Measurements from ENCODE around the gene RXRA. TPM values are rescaled to one million over a fixed set of nuclear protein-coding genes. Genes with fewer than 3 reads are reported as not detected.

The RXRA gene
- total and polyA plus RNA-seq, 2 donors (not counting 3 experiments of a cell fraction or from before 2014, with no cell fraction given): 15.4 to 37.4 TPM

GRCh38 chr9:134445000-134445399, 118.7 kb downstream of the RXRA start:
- H3K4me2 ChIP-seq (ENCODE audit: insufficient read depth, low read length): no peak overlapping the region
- dilution Hi-C loops (cut with MboI; ENCODE audit: extremely low pct_ligation_motif_present, low sequenced_read_pairs) (no loop called here), intact Hi-C loops (cut with micrococcal nuclease) (loop anchor here (5.0 to 10.0 kb wide), 2 partner anchors 380 to 1647 kb away; partner anchors contain the start of gene BRD3)
- peaks cover 6% of the 10 kb centered on the region for H3K4me1 ChIP-seq (ENCODE audit: control insufficient read depth, extremely low read depth, insufficient read depth, low read length)
- no peaks in the 10 kb centered on the region for H3K36me3 ChIP-seq (ENCODE audit: control insufficient read depth in 2 of 2, extremely low read depth in 1 of 2, insufficient read depth in 2 of 2, low read length in 2 of 2)
- POLR2A ChIA-PET: no interaction called here
- no peak for DNase-seq (ENCODE audit: low read depth, low spot score)
- no peak overlapping the region for H3K9ac ChIP-seq (replicated peaks; ENCODE audit: extremely low read depth, insufficient read depth, low read length)
- H3K27ac ChIP-seq (ENCODE audit: insufficient read depth, low read depth, low read length): no peak overlapping the region
- no peak overlapping the region for H3K4me3 ChIP-seq (replicated peaks in 1 of 3; ENCODE audit: insufficient read depth in 1 of 3, low read depth in 1 of 3, low read length in 3 of 3)
- no peaks in the 10 kb centered on the region for H3K79me2 ChIP-seq (ENCODE audit: control insufficient read depth, insufficient read depth, low read length)
- H3K27me3 ChIP-seq (ENCODE audit: control insufficient read depth in 2 of 2, insufficient read depth in 2 of 2, low read length in 2 of 2): peaks cover 0 to 4% of the 10 kb centered on the region in 2 experiments
- CTCF ChIA-PET: interaction anchor here (0.7 to 2.0 kb wide), 3 partner anchors 123 to 281 kb away, joined by 3 to 28 read pairs (median 4); partner anchors contain the start of gene RNU6ATAC
- no peak for FAIRE-seq
- no peaks in the 10 kb centered on the region for H4K20me1 ChIP-seq (replicated peaks; ENCODE audit: control insufficient read depth, extremely low read depth, insufficient read depth, low read length)
- no TSS peak for BruUV-seq (replicated peaks)
- no peaks in the 10 kb centered on the region for H3K9me1 ChIP-seq (replicated peaks; ENCODE audit: control insufficient read depth, extremely low read depth, insufficient read depth, low read length)
- H3K9me3 ChIP-seq (replicated peaks; ENCODE audit: control insufficient read depth, insufficient read depth, low read length): peaks cover 2% of the 10 kb centered on the region
- TF ChIP-seq POLR2A (IDR thresholded peaks at IDR 0.05; ENCODE audit: low read depth, low read length) (no peak), CTCF (IDR thresholded peaks at IDR 0.05; ENCODE audit: extremely low read depth in 1 of 2, insufficient read depth in 1 of 2, low read depth in 1 of 2, low read length in 2 of 2) (no peak), GATA2 (IDR thresholded peaks at IDR 0.05; ENCODE audit: insufficient read depth, insufficient read length, low read depth, low read length) (no peak), MAX (IDR thresholded peaks at IDR 0.05; ENCODE audit: insufficient read depth, insufficient read length) (no peak), EZH2 (IDR thresholded peaks at IDR 0.05; ENCODE audit: borderline replicate concordance, low read depth, low read length, severe bottlenecking) (no peak), JUN (IDR thresholded peaks at IDR 0.05; ENCODE audit: borderline replicate concordance, insufficient read depth, insufficient read length, low read depth) (no peak), FOS (IDR thresholded peaks at IDR 0.05; ENCODE audit: borderline replicate concordance, insufficient read depth, low read length) (no peak), MYC (IDR thresholded peaks at IDR 0.05; ENCODE audit: low read depth, low read length) (no peak), POLR2AphosphoS5 (IDR thresholded peaks at IDR 0.05; ENCODE audit: insufficient read depth, low read depth, low read length) (no peak)
- H2AFZ ChIP-seq (ENCODE audit: low read depth, low read length): no peak overlapping the region

Data from endothelial cell of umbilical vein (primary cell).